ENCODE results near the gene IMP4. TPM values are rescaled to one million over a fixed set of nuclear protein-coding genes. Genes with fewer than 3 reads are reported as not detected.
A peak's percentile ranks its signal among the peaks of the same experiment; 100 is the strongest.

IMP4 gene
- total RNA-seq, 1 donor from 2014 or later = 43.5 TPM

- no peak for TF ChIP-seq CTCF (IDR thresholded peaks at IDR 0.05)
Measured at GRCh38 chr2:130352237-130352636, 9.5 kb downstream of the IMP4 start.

GRCh38 chr2:130353291-130354138, 10.8 kb downstream of the IMP4 start:
- peaks cover 24% of the 10 kb centered on the region for H3K4me1 Mint-ChIP-seq (ENCODE audit: low read depth)
- H3K27ac Mint-ChIP-seq (ENCODE audit: unreplicated experiment) = no peak overlapping the region
- DNase-seq (ENCODE audit: low spot score) = peak; percentile 57

More at GRCh38 chr2:130352237-130352636, 9.5 kb downstream of the IMP4 start:
- Mint-ChIP-seq H3K4me3 (ENCODE audit: unreplicated experiment) (no peak overlapping the region), H3K36me3 (ENCODE audit: low read depth) (peaks cover 10% of the 10 kb centered on the region), H3K9me3 (ENCODE audit: low read depth) (no peaks in the 10 kb centered on the region), H3K4me1 (ENCODE audit: low read depth) (peaks cover 24% of the 10 kb centered on the region), H3K27me3 (ENCODE audit: low read depth) (no peaks in the 10 kb centered on the region), H3K27ac (ENCODE audit: unreplicated experiment) (no peak overlapping the region)
- DNase-seq (ENCODE audit: low spot score) = no peak

GRCh38 chr2:130354139-130354428, 11.4 kb downstream of the IMP4 start:
- H3K27me3 Mint-ChIP-seq (ENCODE audit: low read depth) = no peaks in the 10 kb centered on the region
- no peak for DNase-seq (ENCODE audit: low spot score)
- no peaks in the 10 kb centered on the region for H3K36me3 Mint-ChIP-seq (ENCODE audit: low read depth)
- H3K4me1 Mint-ChIP-seq (ENCODE audit: low read depth) = peaks cover 24% of the 10 kb centered on the region
- TF ChIP-seq CTCF (IDR thresholded peaks at IDR 0.05) = no peak
- H3K27ac Mint-ChIP-seq (ENCODE audit: unreplicated experiment) = no peak overlapping the region
- no peaks in the 10 kb centered on the region for H3K9me3 Mint-ChIP-seq (ENCODE audit: low read depth)
- H3K4me3 Mint-ChIP-seq (ENCODE audit: unreplicated experiment) = peak overlapping the region; percentile 11

More at GRCh38 chr2:130353291-130354138, 10.8 kb downstream of the IMP4 start:
- H3K36me3 Mint-ChIP-seq (ENCODE audit: low read depth) = no peaks in the 10 kb centered on the region
- H3K27me3 Mint-ChIP-seq (ENCODE audit: low read depth) = no peaks in the 10 kb centered on the region
- TF ChIP-seq CTCF (IDR thresholded peaks at IDR 0.05) = no peak
- no peak overlapping the region for H3K4me3 Mint-ChIP-seq (ENCODE audit: unreplicated experiment)
- H3K9me3 Mint-ChIP-seq (ENCODE audit: low read depth) = no peaks in the 10 kb centered on the region

- no peaks in the 10 kb centered on the region for H3K9me3 Mint-ChIP-seq (ENCODE audit: low read depth)
- H3K27ac Mint-ChIP-seq (ENCODE audit: unreplicated experiment) = peak overlapping the region; percentile 10
Measured at GRCh38 chr2:130355172-130355577, 12.5 kb downstream of the IMP4 start.

More at GRCh38 chr2:130355172-130355577, 12.5 kb downstream of the IMP4 start:
- peaks cover 24% of the 10 kb centered on the region for H3K4me1 Mint-ChIP-seq (ENCODE audit: low read depth)
- DNase-seq (ENCODE audit: low spot score) = no peak
- no peaks in the 10 kb centered on the region for H3K27me3 Mint-ChIP-seq (ENCODE audit: low read depth)
- H3K36me3 Mint-ChIP-seq (ENCODE audit: low read depth) = no peaks in the 10 kb centered on the region
- no peak for TF ChIP-seq CTCF (IDR thresholded peaks at IDR 0.05)
- H3K4me3 Mint-ChIP-seq (ENCODE audit: unreplicated experiment) = peak overlapping the region; percentile 76

Measured in chondrocyte (in vitro differentiated cells).